ENCODE results near the gene AHCY.
"Not testable (repeated sequence)": the region's sequence is repeated elsewhere in the genome, so short reads cannot be mapped to it uniquely, and the experiment has no call there.

Gene AHCY

GRCh38 chr20:34295284-34295683, 7.9 kb downstream of the AHCY start:
- DNase-seq: no peak

- no peak for DNase-seq
Observed at GRCh38 chr20:34294563-34294962, 8.6 kb downstream of the AHCY start.

GRCh38 chr20:34293589-34293988, 9.6 kb downstream of the AHCY start:
- no peak for DNase-seq

GRCh38 chr20:34293119-34293518, 10.0 kb downstream of the AHCY start:
- DNase-seq: no peak

GRCh38 chr20:34292496-34292895, 10.7 kb downstream of the AHCY start:
- no peak for DNase-seq

GRCh38 chr20:34290471-34290870, 12.7 kb downstream of the AHCY start:
- DNase-seq: no peak

GRCh38 chr20:34287500-34287899, 15.7 kb downstream of the AHCY start:
- not testable (repeated sequence) for DNase-seq

- no peak for DNase-seq
Observed at GRCh38 chr20:34285450-34285849, 17.7 kb downstream of the AHCY start.

GRCh38 chr20:34283844-34284243, 19.3 kb downstream of the AHCY start:
- DNase-seq: no peak

GRCh38 chr20:34282041-34282440, 21.1 kb downstream of the AHCY start:
- DNase-seq: no peak

GRCh38 chr20:34281177-34281576, 22.0 kb downstream of the AHCY start:
- no peak for DNase-seq

GRCh38 chr20:34274694-34275093, 28.5 kb downstream of the AHCY start:
- DNase-seq: no peak

- DNase-seq: peak; percentile 25
Observed at GRCh38 chr20:34271956-34272355, 31.2 kb downstream of the AHCY start.

GRCh38 chr20:34269996-34270627, 33.0 kb downstream of the AHCY start:
- no peak for DNase-seq

GRCh38 chr20:34268851-34269636, 34.1 kb downstream of the AHCY start:
- no peak for DNase-seq

- no peak for DNase-seq
Observed at GRCh38 chr20:34268145-34268544, 35.0 kb downstream of the AHCY start.

GRCh38 chr20:34264141-34264540, 39.0 kb downstream of the AHCY start:
- no peak for DNase-seq

- DNase-seq: not testable (repeated sequence)
Observed at GRCh38 chr20:34263468-34263867, 39.7 kb downstream of the AHCY start.

GRCh38 chr20:34262488-34263288, 40.5 kb downstream of the AHCY start:
- DNase-seq: no peak

GRCh38 chr20:34260208-34260942, 42.8 kb downstream of the AHCY start:
- DNase-seq: no peak

GRCh38 chr20:34256629-34257124, 46.5 kb downstream of the AHCY start:
- DNase-seq: no peak

GRCh38 chr20:34254979-34255378, 48.2 kb downstream of the AHCY start:
- no peak for DNase-seq

Data from GOT3 (cell line).